AG08396 (cell line): ENCODE results near the gene FIBCD1.
A peak's percentile ranks its signal among the peaks of the same experiment; 100 is the strongest.

Experiments
- DNase-seq: peaks from one replicate; pipeline ENCODE4 v3.0.0; 2012; ENCODE audit warnings: low spot score, mixed read lengths

Gene FIBCD1

GRCh38 chr9:130857864-130858738, 80.9 kb downstream of the FIBCD1 start:
- peak; percentile 61 for DNase-seq

GRCh38 chr9:130856474-130856873, 82.6 kb downstream of the FIBCD1 start:
- DNase-seq, result no peak

GRCh38 chr9:130854835-130855234, 84.2 kb downstream of the FIBCD1 start:
- DNase-seq, result no peak

GRCh38 chr9:130854092-130854491, 85.0 kb downstream of the FIBCD1 start:
- DNase-seq, result no peak

GRCh38 chr9:130852801-130853200, 86.2 kb downstream of the FIBCD1 start:
- DNase-seq, result no peak
